Thyroid gland (tissue), 4 donors: Measurements from ENCODE around the gene NCAPH2.

Experiments used
- CTCF ChIP-seq, 6 experiments: fragments of 200-600 bp in 3 of 6; fragments of 450-650 bp in 3 of 6; sonication (generic) in 3 of 6; IDR thresholded peaks; one replicate each; pipeline ENCODE4 v1.5.1; 2016 to 2019; ENCODE audit warnings: antibody characterized with exemption in 6 of 6, mild to moderate bottlenecking in 2 of 6, inconsistent platforms in 1 of 6, moderate library complexity in 1 of 6
- POLR2A ChIP-seq, 2 donors: fragments of 450-650 bp; IDR thresholded peaks; one replicate each; pipeline ENCODE4 v1.6.1; 2017; ENCODE audit warnings: antibody characterized with exemption in 2 of 2, mild to moderate bottlenecking in 2 of 2, moderate library complexity in 1 of 2

GRCh38 chr22:50526834-50527801 lies 19.1 kb downstream of the NCAPH2 start:
- no peak for TF ChIP-seq CTCF (IDR thresholded peaks at IDR 0.05)
- TF ChIP-seq POLR2A (IDR thresholded peaks at IDR 0.05): no peak
